Keratinocyte (primary cell): ENCODE data around the gene RBM19. TPM values are rescaled to one million over a fixed set of nuclear protein-coding genes. Genes with fewer than 3 reads are reported as not detected.

Source experiments
- DNase-seq: peaks from one replicate; pipeline ENCODE4 v3.0.0-alpha.2; 2011; ENCODE audit warnings: low read depth, missing footprints, low spot score
- FAIRE-seq: peaks from 2 replicates; lab custom pipeline; 2011; peaks lifted over from hg19 to GRCh38; lab: Jason Lieb, UNC
- H2AFZ ChIP-seq: 2 replicates; pipeline ENCODE4 v1.6.0; 2012; ENCODE audit warnings: low read length, control low read depth, inconsistent platforms; ENCODE audit not compliant: control insufficient read depth
- H3K27ac ChIP-seq: 2 replicates; pipeline ENCODE4 v1.5.1; 2011; ENCODE audit warnings: low read length; ENCODE audit not compliant: control insufficient read depth, insufficient read depth
- H3K27me3 ChIP-seq: 3 replicates; pipeline ENCODE4 v1.6.0; 2011; ENCODE audit warnings: low read length; ENCODE audit not compliant: control insufficient read depth, insufficient read depth; ENCODE audit errors: extremely low read depth
- H3K36me3 ChIP-seq, 2 experiments: 2 replicates in 1 of 2; 3 replicates in 1 of 2; pipeline ENCODE4 v1.5.1; 2011; ENCODE audit warnings: low read length in 2 of 2, mild to moderate bottlenecking in 1 of 2; ENCODE audit not compliant: control insufficient read depth in 2 of 2, insufficient read depth in 2 of 2; ENCODE audit errors: extremely low read depth in 1 of 2
- H3K4me1 ChIP-seq: 3 replicates; pipeline ENCODE4 v1.5.1; 2011; ENCODE audit warnings: low read length; ENCODE audit not compliant: control insufficient read depth, insufficient read depth; ENCODE audit errors: extremely low read depth
- H3K4me2 ChIP-seq: 3 replicates; pipeline ENCODE4 v1.6.0; 2011; ENCODE audit warnings: low read depth, low read length; ENCODE audit not compliant: control insufficient read depth, insufficient read depth; ENCODE audit errors: extremely low read depth
- H3K4me3 ChIP-seq, 3 experiments: fragments of 200-600 bp in 1 of 3; sonication (generic) in 1 of 3; 2 replicates in 2 of 3; 3 replicates in 1 of 3; pipeline ENCODE4 v1.5.1; 2011 to 2016; ENCODE audit warnings: low read length in 3 of 3, mild to moderate bottlenecking in 3 of 3, control low read depth in 2 of 3, inconsistent platforms in 1 of 3, low read depth in 1 of 3, mixed read lengths in 1 of 3, mixed run types in 1 of 3, moderate library complexity in 1 of 3; ENCODE audit not compliant: control insufficient read depth in 2 of 3, insufficient read depth in 2 of 3; ENCODE audit errors: extremely low read depth in 1 of 3
- H3K79me2 ChIP-seq: 2 replicates; pipeline ENCODE4 v1.6.0; 2012; ENCODE audit warnings: low read length; ENCODE audit not compliant: control insufficient read depth, insufficient read depth
- H3K9ac ChIP-seq: 3 replicates; pipeline ENCODE4 v1.6.0; 2011; ENCODE audit warnings: low read length; ENCODE audit not compliant: control insufficient read depth, insufficient read depth; ENCODE audit errors: extremely low read depth
- H3K9me1 ChIP-seq: 3 replicates; pipeline ENCODE4 v1.6.0; 2011; ENCODE audit warnings: low read length; ENCODE audit not compliant: control insufficient read depth, insufficient read depth; ENCODE audit errors: extremely low read depth
- H3K9me3 ChIP-seq: 2 replicates; pipeline ENCODE4 v1.5.1; 2012; ENCODE audit warnings: low read depth, low read length; ENCODE audit not compliant: control insufficient read depth
- H4K20me1 ChIP-seq: 3 replicates; pipeline ENCODE4 v1.6.0; 2011; ENCODE audit warnings: low read length; ENCODE audit not compliant: control insufficient read depth, insufficient read depth; ENCODE audit errors: extremely low read depth
- EZH2 ChIP-seq: IDR thresholded peaks from one replicate; pipeline ENCODE4 v1.6.1; 2012; ENCODE audit warnings: inconsistent platforms, mild to moderate bottlenecking, low read length, moderate library complexity
- dilution Hi-C: fragments of 300-500 bp; cut with MboI; formaldehyde crosslinking; loops from one replicate; pipeline ENCODE4 v1.7.0; 2020; ENCODE audit warnings: low sequenced_read_pairs; ENCODE audit not compliant: extremely low pct_ligation_motif_present
- polyA plus RNA-seq, 5 experiments: library from polyadenylated mRNA; depleted of rRNA in 3 of 5; stranded (reverse) in 3 of 5; stranded (forward) in 1 of 5; unstranded in 1 of 5; fragments of >200 nt; gene quantifications; 1 replicate in 1 of 5; 2 replicates in 3 of 5; 3 replicates in 1 of 5; pipeline versions ENCODE4 v1.2.1 to v1.2.3, GENCODE V29; 2011 to 2012; ENCODE audit warnings: missing spikeins in 2 of 5, low read depth in 1 of 5, low replicate concordance in 1 of 5
- TF ChIP-seq, protein P1 (sequence below), 3 experiments: IDR thresholded peaks in 1 of 3; conservative IDR thresholded peaks in 1 of 3; optimal IDR thresholded peaks in 1 of 3; 2 replicates in 2 of 3; 3 replicates in 1 of 3; pipeline versions ENCODE3 to v1.5.1; 2011; ENCODE audit warnings: low read length in 3 of 3, mild to moderate bottlenecking in 3 of 3, moderate library complexity in 2 of 3, control low read depth in 1 of 3, inconsistent platforms in 1 of 3; ENCODE audit not compliant: insufficient read depth in 2 of 3; ENCODE audit errors: extremely low read depth in 1 of 3

Gene RBM19
- polyA plus RNA-seq, 1 donor (not counting 4 experiments of a cell fraction or from before 2014, with no cell fraction given) = 14.6 TPM

DNA sequence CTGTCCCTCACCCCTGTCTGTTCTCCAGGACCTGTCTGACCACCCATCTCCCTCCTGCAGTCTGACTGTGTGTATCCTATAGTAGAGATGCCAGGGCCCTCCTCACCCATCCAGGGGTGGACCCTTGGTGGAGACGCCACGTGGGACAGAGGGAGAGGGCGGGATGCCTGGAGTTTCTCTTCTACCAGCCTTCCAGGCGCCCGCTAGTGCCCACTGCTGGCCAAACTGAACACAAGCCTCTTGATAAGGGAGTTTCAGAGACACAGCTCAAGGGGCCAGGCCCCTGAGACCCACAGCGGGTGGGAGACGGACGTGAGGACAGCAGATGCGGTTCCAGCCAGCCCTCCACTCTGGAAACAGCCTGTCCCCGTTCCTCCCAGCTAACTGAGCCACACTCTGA is 147.3 kb downstream of the RBM19 start:
- Histone ChIP-seq H3K4me2 (no peak overlapping the region), H3K27ac (no peak overlapping the region), H3K9ac (no peak overlapping the region), H3K9me3 (no peaks in the 10 kb centered on the region), H2AFZ (no peak overlapping the region), H3K36me3 (peaks cover 3% of the 10 kb centered on the region in 2 experiments), H3K79me2 (no peaks in the 10 kb centered on the region), H3K27me3 (no peaks in the 10 kb centered on the region), H4K20me1 (no peaks in the 10 kb centered on the region), H3K4me3 (no peak overlapping the region), H3K4me1 (no peaks in the 10 kb centered on the region), H3K9me1 (no peaks in the 10 kb centered on the region)
- DNase-seq = no peak
- no peak for FAIRE-seq
- dilution Hi-C loops = no loop called here
- TF ChIP-seq, protein P1, sequence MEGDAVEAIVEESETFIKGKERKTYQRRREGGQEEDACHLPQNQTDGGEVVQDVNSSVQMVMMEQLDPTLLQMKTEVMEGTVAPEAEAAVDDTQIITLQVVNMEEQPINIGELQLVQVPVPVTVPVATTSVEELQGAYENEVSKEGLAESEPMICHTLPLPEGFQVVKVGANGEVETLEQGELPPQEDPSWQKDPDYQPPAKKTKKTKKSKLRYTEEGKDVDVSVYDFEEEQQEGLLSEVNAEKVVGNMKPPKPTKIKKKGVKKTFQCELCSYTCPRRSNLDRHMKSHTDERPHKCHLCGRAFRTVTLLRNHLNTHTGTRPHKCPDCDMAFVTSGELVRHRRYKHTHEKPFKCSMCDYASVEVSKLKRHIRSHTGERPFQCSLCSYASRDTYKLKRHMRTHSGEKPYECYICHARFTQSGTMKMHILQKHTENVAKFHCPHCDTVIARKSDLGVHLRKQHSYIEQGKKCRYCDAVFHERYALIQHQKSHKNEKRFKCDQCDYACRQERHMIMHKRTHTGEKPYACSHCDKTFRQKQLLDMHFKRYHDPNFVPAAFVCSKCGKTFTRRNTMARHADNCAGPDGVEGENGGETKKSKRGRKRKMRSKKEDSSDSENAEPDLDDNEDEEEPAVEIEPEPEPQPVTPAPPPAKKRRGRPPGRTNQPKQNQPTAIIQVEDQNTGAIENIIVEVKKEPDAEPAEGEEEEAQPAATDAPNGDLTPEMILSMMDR (optimal IDR thresholded peaks at IDR 0.05 in 1 of 3, IDR thresholded peaks at IDR 0.05 in 1 of 3, conservative IDR thresholded peaks at IDR 0.05 in 1 of 3; ENCODE audit: extremely low read depth in 1 of 3, insufficient read depth in 2 of 3, low read length in 3 of 3) = peak in 2 of 3 experiments; percentile 32 to 53
- no peak for TF ChIP-seq EZH2

GRCh38 chr12:113818283-113818682 is 147.8 kb downstream of the RBM19 start:
- H3K9ac ChIP-seq = no peak overlapping the region
- no peak overlapping the region for H3K27ac ChIP-seq
- no peak overlapping the region for H3K4me3 ChIP-seq
- no peaks in the 10 kb centered on the region for H3K4me1 ChIP-seq
- dilution Hi-C loops = no loop called here
- no peaks in the 10 kb centered on the region for H3K9me1 ChIP-seq
- H3K27me3 ChIP-seq = no peaks in the 10 kb centered on the region
- FAIRE-seq (no peak), DNase-seq (no peak)
- no peak overlapping the region for H3K4me2 ChIP-seq
- H3K9me3 ChIP-seq = no peaks in the 10 kb centered on the region
- no peaks in the 10 kb centered on the region for H3K79me2 ChIP-seq
- TF ChIP-seq EZH2 = no peak
- TF ChIP-seq, protein P1 (optimal IDR thresholded peaks at IDR 0.05 in 1 of 3, IDR thresholded peaks at IDR 0.05 in 1 of 3, conservative IDR thresholded peaks at IDR 0.05 in 1 of 3; ENCODE audit: extremely low read depth in 1 of 3, insufficient read depth in 2 of 3, low read length in 3 of 3) = no peak
- H3K36me3 ChIP-seq = peaks cover 2 to 3% of the 10 kb centered on the region in 2 experiments
- no peak overlapping the region for H2AFZ ChIP-seq
- H4K20me1 ChIP-seq = no peaks in the 10 kb centered on the region
